HG03521 (cell line): ENCODE measurements around the gene AKIRIN2.

Source experiments
- ATAC-seq: cut with Tn5 transposase; IDR thresholded peaks from one replicate; pipeline ENCODE4 v1.9.1; 2021; ENCODE audit warnings: mild to moderate bottlenecking, moderate library complexity; ENCODE audit not compliant: unreplicated experiment

AKIRIN2 gene

DNA sequence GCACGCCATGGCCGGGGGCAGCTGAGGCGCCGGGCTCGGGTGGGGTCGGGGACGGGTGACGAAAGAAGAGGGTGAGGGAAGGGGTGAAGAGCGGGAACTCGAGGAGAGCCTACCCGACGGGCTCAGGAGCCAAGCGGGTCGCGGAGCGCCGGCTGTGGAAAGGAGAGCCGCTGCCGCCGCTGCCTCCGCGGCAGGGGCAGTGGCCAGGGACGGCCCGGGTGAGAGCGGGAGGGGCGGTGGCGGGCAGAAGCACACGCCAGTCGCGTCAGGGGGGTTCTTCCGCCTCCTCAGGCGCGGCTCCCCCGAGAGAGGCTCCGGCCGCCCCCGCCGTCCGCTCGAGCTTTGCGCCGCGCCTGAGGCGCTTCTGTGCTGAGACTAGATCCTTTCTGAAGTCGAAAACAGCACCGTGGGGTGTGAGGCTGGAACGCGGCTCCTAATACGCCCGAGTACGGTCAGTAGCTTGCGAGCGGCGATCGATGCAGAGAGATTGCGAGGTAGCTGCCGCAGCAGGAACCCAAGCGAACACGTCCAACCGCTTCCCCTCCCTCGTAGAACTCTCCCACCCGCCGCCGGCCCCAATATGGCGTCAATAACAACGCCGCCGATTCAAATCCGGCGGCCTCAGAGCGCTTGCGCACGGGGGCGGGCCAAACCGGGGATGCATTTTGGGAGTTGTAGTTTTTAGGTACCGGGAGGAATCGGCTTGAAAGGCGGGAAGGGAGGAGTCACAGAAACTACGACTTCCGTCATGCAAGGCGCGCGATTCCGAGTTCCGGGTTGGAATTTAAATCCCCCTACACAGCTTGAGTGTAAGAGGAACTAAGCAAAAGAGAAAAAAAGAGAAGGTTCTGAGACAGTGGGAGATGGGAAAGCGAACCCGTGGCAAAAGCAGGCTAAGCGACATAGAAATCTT is at the start of gene AKIRIN2:
Gene AKIRIN2, minus strand, starts transcription at position 558 of the 913 bp plus-strand sequence. Its CDS starts 549 bp downstream, at position 9.
- peak; percentile 58 for ATAC-seq

DNA sequence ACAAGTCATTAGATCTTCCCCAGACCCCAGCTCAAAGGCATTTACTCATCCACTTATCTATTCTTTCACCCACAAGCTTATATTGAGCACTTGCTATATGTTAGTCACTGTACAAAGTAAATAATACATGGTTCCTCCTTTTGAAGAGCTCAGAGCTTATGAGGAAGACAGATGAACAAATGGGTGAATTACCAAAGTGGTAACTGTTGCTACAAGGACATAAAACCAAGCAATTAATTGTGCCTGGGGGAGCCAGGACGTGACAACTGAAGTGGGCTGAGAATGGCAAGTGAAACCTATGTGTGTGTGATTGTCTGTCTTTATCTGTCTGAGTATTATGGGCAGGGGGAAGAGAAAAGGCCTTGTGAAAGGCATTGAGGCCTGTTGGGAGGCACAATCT is 45.6 kb upstream of the AKIRIN2 start:
- ATAC-seq: no peak

DNA sequence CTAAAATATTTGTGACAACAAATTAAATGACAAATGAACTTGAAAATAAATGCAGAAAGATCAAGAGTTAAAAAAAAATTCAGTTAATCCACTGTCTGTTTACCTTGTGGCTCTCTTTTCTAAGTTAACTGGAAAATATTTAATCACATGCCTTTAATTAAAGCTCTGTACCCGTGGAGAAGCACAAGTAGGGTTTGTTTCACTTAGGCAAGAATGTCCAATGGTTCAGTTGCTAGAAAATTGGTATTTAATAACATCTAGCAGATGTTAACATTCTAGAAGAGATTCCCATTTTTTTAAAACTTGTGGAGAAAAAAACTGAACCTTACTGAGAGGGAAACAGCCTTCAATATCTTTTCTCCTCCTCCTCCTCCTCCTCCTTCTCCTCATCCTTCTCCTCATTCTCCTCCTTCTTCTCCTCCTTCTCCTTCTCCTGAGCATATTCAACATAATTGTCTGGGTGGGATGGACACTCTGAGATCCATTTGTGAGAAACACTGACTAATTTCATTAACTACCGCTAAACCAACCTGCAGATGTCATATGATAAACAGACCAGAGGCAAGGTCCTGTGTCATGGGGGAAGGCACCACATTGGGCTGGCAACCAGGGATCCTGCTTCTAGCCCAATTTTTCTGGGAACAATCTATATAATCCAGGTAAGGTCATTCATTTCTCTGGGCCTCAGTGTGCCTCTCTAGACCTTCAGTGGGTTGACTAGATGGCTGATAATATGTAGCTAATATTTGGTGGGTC is 44.1 kb upstream of the AKIRIN2 start:
- no peak for ATAC-seq

DNA sequence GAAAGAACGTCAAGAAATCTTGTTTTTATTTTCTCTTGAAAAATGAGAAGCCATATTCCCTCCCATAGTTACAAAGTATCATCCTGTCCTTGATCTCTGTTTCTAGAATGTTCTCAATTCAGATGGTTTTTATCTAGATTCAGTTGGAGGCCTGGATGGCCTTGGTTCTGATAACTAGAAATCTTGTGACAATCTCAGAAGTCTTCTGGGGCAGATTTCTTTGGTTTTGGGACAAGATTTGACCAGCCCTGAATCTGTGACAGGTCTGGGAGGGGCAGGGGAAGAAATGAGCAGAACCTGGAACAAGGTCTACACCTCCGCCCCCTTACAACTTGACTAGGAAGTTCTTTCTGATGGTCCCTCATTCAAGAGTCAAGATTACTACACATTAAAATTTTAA is 41.4 kb upstream of the AKIRIN2 start:
- no peak for ATAC-seq

DNA sequence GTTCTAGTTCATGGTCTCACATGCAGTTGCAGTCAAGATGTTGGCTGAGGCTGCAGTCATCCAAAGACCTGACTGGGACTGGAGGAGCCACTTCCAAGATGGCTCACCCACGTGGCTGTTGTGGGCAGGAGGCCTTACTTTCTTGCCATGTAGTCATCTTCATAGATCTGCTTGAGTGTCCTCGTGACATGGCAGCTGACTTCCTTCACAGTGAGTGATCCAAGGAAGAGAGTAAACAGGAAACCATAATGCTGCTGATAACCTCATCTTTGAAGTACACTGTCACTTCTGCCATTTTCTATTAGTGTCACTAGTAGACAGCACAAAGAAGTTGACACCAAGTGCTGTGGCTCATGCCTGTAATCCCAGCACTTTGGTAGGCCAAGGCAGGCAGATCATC is 40.1 kb upstream of the AKIRIN2 start:
- ATAC-seq: peak; percentile 57

DNA sequence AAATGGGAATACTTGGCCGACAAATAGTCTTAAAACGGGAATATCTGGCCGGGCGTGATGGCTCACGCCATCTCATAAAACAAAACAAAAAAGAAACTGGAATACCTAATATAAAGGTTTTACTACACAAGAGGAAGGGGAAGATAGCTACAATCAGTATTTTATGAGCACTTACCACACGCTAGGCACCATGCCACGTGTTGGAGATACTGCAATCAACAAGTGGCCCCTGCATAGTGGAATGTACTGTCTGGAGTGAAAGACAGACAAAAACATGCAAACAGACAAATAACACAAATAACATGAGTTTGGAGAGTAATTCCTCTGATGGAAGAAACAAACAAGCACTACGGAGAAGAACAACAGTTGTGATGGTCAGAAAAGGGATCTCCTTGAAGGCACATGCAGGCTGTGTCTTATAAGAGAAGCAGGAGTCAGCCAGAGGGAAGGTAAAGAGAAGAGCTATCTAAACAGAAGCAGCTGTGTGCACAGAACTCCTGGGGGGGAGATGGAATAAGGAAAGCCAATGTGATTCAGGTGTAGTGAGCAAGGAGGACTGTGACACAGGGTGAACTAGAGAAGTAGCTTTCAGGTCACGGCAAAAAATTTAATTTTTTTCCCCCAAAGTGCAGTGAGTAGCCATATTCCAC is 39.1 kb upstream of the AKIRIN2 start:
- ATAC-seq: no peak

DNA sequence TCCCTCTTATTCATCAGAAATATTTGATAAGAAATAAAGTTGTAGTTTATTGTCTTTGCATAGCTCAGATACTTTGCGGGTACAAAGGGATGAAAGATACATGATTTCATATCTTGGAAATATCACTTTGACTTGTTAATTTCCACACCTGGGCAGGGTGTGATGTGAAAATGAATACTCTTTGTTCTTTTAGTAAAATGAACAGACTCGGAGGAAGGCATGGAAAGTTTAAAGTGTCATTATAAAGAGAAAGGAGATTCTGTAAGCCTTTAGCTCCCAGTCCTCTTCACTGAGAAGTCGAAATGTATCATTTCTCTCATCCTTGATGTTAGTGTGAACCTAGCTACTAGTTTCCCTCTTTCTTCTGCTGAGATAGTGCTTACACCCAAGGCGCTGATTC is 36.7 kb upstream of the AKIRIN2 start:
- no peak for ATAC-seq

DNA sequence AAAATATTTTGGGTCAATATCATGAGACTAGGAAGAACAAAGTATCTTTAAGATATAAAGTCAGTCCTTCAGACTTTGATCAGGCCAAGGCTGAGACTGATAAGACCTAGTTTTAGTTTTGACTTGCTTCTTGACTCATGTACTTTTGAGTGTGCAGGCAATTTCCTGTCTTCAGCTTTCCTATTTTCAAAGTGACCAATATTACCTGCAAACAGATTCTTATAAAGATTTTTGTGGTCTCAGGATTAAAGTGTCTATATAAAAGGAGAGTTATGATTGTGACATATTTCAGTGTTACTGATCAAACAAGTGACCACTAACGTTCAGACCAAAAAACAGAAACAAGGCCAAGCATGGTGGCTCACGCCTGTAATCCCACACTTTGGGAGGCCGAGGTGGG is 36.0 kb upstream of the AKIRIN2 start:
- no peak for ATAC-seq

DNA sequence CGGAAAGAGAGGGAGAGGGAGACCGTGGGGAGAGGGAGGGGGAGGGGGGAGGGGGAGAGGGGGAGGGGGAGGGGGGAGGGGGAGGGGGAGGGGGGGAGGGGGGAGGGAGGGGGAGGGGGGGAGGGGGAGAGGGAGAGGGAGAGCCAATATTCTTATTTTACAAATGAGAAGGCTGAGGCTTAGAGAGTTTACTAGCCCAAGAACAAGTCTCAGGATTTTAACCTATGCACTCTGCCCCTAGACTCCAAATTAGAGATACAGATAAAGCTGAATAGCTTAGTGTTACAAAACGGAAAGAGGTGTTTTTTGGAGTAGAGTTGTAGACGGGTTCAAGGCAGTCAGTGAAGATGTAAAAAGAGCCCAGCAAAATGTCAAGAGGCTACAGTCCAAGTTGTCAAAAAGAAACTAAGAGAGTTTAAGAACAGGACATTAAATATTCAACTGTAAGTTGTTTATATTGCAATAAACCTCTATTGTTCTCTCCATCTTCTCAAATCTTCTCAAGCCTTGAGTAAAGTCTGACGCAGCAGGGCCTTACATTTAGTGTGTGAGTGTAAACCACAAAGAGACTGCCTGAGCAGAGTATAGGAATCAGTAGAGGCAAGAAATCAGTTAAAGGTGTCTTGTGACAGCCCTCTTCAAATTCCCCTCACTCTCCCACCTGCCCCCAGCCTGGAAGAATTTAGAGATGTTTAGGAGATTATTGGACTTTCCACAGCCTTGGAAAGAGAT is 34.9 kb upstream of the AKIRIN2 start:
- ATAC-seq: no peak

DNA sequence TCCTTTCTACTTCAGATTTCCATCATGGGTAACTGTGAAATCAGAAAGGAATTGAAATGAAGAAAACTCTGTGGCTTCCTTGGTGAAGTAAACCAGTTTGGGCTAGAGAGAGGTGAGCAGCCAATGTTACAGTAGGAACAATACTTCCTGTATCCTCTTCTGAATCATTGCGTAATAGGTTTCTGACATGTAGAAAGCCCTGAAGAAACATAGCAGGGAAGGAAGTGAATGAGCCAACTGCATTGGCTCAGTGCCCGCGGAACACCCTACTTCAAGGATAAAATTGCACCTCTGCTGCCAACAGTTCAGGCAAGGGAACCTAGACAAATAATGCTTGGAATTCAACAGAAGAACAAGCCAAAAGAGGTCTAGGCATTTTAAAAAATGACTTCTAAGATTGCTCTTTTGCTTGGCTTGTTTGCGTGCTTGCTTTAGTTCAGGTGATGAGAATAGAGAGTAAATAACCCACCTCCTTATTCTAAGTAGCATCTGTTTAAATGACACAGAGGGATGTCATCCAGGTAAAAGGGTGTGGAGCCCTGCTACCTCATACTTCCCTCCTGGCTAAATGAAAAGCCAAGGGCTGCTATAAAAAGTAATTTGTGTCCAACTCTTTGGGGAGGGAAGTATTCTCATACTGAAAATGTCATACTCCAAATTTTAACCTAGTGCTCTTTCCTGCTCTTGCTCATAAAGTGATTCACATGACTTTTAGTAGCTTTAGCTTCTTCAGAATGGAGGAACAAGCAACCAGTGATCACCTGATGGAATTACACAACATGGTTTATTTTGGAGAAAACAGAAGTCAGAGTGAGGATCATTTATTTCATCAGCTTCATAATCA is 30.0 kb upstream of the AKIRIN2 start:
- peak; percentile 61 for ATAC-seq

DNA sequence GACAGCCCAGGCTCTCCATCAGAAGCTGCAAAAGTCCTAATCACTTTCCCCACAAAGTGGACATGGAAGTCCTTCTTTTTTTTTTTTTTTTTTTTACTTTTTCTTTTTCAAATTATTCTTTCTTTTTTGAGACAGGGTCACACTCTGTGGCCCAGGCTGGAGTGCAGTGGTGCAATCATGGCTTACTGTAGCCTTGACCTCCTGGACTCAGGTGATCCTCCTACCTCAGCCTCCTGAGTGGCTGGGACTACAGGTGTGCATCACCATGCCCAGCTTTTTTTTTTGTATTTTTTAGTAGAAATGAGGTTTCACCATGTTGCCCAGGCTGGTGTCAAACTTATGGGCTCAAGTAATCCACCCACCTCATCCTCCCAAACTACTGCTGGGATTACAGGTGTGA is 29.0 kb upstream of the AKIRIN2 start:
- no peak for ATAC-seq

DNA sequence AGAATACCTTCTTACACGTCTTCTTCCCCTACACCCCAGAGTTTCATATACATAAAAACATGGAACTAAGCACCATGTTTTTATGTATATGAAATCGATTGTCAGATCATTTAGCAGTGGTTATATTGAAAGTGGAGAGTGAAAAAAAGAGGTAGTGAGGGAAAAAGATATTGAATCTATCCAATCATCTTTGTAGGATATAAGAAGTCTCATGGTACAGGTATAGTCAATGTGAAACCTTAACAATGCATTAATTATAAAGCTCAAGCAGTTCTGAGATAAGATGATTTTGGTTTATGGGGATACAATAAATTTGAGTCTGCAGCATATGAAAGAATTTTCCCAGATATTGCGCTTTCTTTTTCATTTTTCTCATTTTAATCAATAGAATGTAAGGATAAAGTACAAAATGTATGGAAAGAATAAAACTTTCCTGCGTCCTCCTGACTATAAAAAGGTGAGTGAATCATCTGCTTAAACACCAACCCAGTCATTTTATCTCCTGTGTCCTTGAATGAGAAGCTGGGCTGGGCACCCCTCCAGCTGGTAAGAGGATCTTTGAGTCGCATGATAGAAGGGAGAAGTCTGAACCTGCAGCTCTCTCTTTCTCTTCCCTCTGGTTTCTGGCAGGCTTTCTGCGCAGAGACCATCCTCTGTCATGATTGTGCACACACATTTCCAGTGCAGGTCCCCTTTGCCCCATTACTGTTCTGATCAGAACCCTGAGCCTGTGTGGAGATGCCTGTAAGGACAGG is 28.1 kb upstream of the AKIRIN2 start:
- ATAC-seq: no peak

DNA sequence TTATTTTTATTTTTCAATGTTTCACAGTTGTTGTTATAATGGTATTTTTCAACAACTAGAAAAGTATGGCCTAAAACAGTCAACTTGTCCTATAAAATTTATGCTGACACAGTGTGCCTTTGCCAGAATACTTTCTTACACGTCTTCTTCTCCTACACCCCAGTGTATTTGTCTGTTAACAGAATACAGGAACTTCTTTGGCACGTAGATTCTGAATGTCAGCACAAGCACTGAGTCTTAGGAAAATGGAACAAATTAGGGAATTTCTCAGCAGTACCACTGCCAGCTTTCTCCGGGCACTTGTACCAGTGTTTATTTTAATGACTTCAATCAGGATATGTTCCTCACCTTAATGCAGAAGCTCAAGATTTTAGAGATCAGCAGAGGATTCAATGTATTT is 26.7 kb upstream of the AKIRIN2 start:
- no peak for ATAC-seq

DNA sequence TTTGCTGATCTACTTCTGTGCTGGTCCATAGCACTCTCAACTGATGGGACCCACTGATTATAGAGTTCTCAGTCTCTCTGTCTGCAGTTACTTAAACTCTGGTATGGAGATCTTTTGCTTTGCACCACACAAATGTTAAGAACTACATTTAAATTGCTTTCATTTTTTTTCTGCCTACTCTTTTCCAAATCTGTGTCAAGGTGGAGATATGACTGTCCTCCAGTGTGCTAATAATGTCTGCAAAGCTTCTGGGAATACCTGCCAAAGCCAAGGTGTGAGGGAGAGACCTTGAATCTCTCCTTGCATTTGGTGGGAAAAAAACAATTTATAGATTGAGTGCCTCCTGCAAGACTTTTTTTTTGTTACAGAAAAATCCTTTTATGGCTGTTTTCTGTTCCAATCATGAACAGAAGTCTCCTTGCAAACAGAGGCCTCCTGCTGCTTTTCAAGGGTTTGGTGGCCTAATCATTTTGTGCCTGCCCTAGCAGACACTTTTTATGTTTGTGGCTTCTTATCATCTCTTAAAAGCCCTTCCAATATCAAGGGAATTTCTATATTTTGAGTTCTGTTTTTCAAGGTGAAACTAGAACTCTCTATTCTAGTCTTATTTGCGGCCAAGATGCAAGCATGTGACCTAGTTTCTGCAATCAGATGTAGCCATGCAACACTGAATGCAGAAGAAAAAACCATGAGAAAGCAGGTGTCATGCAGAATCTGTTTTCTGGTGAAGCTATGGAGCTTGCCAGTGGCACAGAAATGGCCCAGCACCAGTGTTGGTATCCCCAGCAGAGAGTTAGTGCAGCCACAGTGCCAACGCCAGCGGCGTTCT is 23.2 kb upstream of the AKIRIN2 start:
- peak; percentile 74 for ATAC-seq

DNA sequence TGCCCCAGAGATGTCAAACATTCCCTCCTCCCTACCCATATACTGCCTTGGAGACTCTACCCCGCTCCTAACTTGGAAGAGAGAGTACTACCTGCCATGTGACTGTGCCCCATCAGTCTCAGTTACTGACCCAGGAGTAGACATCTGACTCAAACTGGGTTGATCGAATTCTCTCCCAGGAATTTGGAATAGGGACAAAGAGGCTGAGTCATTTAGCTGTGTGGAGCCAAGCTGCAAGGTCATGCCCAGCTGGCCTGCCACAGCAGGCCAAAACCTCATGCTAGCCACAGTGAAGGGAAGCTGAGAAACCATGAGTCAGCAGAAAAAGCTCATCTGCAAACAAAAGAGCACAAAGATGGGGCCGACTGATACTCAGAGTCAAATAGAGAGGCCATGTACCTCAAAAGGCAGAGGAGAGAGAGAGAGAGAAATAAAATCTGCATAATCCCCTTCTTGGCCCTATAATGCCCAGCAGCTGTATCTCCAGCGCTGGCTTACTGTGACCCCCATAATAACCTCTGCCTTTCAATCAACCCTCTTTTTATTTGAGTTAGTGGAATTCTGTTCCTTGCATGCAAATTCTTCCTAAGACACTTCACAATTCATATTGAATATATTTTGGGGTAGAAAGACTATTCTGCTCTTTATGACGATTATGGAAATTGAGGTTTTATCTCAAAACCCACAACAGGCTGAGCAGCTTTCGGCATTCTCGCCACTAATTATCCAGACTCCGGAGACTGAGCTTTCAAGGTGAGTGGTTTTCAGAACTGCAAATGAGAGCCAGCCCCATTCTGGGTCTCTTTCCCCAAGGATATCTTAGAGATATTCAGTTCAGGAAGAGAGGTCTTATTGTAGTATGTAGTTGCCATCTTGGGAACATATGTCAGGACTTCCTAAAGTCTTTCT is 21.4 kb upstream of the AKIRIN2 start:
- ATAC-seq: no peak

DNA sequence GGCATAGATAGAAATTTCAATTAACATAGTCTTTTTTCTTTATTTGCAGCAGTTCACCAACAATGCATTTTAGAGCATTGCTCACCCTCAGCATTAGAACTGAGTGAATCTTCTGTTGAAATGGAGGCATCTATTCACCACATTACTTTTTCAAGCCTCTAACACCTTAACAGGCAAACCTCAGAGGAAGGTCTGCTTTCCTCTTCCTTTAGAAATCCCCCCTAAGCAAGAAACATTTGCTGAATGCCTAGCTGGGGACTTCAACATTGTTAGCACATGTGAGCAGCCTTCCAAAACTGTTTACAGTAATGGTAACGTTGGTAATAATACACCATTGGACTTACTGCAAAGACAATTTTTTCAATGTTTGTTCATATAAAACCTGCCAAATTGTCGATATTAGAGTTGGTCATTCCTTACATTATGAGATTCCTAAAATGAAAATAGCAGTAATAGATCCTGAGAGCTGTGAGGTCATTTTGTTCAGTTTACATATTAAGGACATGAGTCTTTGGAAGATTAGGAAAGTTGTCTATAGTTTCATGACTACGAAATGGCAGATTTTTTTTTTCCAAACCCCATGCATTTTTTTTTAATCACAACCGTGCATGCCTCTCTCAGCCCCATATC is 20.6 kb upstream of the AKIRIN2 start:
- ATAC-seq: no peak

DNA sequence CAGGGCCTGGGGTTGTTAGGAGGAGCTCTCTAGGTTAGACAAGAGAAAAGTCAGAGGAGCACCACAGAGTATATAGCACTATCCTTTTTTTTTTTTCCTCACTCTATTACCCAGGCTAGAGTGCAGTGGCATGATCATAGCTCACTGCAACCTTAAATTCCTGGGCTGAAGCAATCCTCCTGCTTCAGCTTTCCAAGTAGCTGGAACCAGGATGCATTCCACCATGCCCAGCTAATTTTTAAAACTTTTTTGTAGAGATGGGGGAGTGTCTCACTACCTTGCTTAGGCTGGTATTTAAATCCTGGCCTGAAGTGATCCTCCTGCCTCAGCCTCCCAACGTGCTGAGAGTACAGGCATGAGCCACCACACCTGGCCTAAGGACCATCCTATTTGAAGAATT is 19.3 kb upstream of the AKIRIN2 start:
- ATAC-seq: no peak
